NCI-H69 (cell line): ENCODE data around the gene WBP2.
"Not testable (repeated sequence)": the region's sequence is repeated elsewhere in the genome, so short reads cannot be mapped to it uniquely, and the experiment has no call there.

Experiments
- DNase-seq: peaks from one replicate; lab custom pipeline; 2025; lab: John Stamatoyannopoulos, UW

Gene WBP2

DNA sequence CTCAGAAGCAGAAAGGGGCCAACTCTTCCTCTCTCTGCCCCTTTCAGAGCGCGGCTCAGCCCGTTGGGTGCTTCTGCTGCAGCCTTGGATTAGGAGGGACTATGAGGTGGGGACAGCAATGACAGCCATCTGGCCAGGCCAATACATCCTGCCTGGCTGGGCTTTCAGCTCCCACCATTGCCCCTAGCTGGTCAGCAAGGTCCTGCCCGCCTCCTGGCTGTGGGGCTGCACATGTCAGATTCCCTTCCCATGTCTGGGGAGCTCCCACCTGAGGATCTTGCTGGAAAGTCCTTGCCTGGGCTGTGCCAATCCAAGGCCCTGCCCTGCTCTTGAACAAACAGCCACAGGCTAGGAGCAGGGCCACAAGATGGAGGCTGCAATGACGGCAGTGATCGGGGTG lies 33.3 kb upstream of the WBP2 start:
- DNase-seq, result no peak

DNA sequence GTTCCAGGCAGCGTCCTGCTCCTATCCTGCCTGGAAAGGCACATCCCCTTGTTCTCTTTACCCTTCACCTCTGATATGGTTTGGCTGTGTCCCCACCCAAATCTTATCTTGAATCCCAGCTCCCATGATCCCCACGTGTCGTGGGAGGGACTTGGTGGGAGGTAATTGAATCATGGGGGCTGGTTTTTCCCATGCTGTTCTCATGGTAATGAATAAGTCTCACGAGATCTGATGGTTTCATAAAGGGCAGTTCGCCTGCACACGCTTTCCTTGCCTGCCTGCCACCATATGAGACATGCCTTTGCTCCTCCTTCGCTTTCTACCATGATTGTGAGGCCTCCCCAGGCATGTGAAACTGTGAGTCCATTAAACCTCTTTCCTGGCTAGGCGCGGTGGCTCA lies 30.7 kb upstream of the WBP2 start:
- not testable (repeated sequence) for DNase-seq

DNA sequence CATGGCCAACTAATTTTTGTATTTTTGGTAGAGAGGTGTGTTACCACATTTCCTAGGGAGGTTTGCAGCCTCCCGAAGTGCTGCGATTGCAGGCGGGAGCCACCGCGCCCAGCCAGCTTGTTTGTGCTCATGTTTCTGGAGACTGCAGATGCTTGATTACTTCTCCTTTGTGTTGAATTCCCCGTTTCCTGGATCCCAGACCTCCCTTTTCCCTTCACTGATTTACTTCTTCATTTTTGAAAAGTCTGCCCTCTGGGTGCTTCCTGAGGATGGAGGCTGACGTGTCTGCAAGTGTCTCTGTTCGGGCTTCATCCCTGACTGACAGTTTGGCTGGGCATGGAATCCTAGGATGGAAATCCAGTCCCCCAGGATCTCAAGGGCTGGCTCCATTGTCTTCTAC lies 30.3 kb upstream of the WBP2 start:
- DNase-seq, result no peak

DNA sequence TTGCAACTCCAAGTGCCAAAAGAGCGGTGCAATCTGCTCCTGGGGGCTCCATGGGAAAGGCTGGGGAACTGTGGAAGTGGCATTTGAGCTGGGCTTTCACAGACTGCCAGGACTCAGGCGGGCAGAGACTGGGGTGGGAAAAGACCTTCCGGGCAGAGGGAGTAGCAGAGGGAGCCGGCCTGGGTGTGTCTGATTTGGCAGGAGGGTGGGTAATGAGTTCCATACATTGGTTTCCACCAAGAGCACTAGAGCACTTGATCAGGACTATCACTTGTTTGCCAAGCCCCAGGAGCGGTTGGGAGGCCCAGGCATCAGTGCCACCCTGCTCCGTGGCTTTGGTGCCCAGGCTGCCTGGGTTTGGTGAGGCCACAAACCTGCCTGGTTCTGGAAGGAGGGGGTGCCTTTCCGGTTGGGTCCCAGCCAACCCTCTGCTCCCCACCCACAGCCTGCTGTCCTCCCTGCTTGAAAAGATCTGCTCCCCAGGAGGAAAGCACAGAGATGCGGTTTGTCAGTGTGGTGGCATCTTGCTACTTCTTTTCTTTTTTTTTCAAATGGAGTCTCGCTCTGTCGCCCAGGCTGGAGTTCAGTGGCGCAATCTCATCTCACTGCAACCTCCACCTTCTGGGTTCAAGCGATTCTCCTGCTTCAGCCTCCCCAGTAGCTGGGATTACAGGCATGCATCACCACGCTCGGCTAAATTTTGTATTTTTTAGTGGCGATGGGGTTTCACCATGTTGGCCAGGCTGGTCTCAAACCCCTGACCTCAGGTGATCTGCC lies 26.7 kb upstream of the WBP2 start:
- DNase-seq, result no peak

DNA sequence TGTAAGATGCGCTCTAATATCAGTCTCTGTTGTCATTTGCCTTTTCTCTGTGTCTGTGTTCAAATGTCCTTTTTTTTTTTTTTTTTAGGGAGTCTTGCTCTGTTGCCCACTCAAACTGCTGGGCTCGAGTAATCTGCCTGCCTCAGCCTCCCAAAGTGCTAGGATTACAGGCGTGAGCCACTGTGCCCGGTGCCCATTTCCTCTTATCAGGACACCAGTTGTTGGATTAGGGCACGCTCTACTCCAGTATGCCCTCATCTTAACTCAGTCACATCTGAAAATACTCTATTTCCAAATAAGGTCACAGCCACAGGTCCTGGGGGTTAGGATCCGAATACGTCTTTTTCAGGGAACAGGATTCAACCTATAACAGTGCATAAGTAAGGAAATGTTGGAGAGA lies 25.1 kb upstream of the WBP2 start:
- DNase-seq, result no peak

DNA sequence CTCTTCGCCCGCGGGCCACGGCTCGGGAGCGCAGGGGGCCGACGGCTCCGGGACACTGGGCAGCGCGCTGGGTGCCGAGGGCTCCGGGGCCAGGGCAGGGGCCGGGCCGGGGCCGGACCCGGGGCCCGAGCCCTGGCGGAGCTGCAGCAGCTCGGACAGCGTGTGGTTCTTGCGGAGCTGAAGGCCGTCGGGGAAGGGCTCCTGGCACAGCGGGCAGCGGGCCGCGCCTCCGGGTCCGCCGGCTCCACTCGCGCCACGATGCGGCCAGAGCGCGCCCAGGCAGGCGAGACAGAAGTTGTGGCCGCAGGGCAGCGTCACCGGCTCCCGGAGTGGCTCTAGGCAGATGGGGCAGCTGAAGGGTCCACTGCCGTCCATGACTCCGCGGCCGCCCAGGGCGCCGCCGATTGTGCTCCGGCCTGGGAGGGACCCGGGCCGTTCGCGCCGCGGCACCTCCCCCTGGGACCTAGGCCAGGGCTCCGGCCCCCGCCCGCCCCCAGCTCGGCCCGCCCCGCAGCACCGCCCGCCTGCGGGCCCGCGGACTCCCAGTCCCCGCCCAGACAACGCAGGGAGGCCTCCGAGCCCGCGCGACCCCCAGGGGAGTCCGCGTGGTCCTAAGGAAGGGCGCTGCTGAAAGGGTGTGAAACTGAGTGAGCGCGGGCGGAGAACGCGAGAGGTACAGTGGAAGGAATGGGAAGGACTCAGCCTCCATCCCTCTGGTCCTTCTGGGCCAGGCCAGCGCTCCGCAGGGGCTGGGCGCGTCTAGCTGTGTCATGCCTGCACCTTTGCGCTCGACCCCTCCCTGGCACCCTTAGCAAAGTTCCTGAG lies 23.3 kb upstream of the WBP2 start, which contains the start of gene TRIM47:
TSS of gene TRIM47 (minus strand) at position 408 of the 825 bp plus-strand sequence. CDS start at position 375, 33 bp downstream.
- peak; percentile 79 for DNase-seq

DNA sequence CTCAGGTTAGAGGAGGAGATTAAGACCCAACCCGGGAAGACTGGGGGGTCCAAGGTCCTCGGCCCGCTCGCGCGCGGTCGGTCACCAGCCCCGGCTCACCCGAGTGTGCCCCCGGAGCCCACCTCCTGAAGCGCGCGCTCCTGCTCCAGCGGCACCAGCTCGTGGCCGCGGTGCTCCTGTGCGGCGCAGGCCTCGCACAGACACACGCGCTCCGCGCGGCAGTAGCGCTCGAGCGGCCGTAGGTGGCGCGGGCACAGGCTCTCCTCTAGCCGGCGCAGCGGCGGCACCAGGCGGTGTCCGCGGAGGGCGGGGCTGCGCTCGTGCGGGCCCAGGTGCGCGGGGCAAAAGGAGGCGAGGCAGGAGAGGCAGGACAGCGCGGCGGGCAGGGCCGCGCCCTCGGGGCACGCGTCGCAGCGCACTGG lies 22.6 kb upstream of the WBP2 start:
- peak; percentile 88 for DNase-seq

DNA sequence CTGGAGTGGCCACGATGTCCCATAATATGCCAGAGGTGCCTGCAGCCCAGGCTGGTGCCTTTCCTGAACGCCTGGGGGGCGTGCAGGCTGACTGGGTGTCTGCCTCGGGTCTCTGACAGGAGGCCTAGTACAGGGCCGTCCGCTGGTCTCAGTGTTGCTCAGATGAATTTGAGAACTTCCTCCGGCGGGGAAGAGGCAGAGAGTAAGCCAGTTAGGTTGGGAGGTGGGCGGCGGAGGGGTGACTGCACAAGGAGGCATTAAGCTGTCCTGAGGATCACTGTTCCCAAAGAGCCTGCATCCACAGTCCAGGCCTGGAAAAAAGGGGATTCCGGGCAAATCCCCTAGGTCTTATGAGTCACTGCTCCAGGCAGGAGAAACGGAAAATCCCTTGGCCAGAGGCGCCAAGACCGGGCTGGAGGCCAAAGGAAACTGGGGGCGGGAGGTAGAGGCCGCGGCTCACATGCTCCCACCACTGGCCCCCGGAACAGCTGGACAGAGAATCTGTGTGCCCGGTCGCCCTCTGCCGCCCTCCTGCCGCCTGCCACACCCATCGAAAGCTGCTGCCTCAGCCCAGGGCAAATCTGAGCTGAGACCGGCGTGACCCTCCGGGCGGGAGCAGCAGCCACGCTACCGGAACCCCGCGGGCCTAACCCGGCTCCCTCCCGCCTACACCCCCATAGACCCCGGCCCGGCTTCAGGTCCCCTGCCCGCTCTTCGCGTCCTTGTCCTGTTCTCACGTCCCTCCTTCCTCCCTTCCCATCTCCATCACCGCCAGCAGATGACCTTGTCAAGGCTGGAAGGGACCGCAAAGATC lies 22.0 kb upstream of the WBP2 start:
- peak; percentile 70 for DNase-seq

DNA sequence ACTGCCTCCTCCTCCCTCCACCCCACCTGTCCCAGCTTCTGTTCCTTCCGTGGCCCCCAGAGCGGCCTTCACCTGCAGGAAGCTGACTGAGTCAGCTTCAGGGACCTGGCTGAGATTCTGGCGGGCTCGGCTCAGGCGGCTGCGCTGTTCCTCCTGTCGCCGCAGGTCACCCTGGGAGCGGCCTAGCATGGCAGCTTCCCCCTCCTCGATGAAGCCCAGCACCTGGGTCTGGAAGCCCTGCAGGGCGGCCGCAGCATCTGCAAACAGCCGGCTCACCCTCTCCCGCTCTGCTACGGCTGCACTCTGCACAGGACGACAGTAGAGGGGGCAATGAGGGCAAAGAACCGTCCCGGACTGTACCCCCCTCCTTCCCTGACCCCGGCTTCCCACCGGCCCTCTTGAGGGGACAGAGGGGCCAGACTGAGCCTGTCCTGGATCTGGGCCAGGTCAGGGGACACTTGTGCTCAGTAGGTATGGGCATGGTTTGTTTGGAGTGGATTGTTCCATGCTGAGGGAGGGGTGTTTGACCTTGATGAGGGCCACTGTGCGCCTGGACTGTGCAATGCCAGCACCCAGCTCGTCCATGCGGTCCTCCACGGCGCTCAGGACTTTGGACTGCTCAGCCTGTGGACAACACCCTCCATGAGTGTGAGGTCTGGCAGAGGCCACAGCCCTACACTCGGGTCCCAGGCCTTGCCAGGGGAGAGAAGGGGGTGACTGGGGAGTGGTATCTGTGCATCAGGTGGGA lies 21.2 kb upstream of the WBP2 start:
- DNase-seq, result peak; percentile 96

DNA sequence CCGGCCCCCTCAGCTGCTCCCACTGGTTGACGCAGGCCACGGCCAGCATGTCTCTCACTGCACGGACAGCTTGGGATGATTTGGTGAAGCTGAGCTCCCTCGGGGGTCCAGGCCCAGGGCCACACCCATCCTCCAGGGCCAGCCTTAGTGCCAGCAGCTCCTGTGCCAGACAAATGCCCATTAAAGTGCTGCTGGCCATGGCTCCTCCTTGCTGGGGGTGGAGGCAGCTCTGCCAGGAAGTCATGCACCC lies 20.7 kb upstream of the WBP2 start:
- DNase-seq, result no peak

DNA sequence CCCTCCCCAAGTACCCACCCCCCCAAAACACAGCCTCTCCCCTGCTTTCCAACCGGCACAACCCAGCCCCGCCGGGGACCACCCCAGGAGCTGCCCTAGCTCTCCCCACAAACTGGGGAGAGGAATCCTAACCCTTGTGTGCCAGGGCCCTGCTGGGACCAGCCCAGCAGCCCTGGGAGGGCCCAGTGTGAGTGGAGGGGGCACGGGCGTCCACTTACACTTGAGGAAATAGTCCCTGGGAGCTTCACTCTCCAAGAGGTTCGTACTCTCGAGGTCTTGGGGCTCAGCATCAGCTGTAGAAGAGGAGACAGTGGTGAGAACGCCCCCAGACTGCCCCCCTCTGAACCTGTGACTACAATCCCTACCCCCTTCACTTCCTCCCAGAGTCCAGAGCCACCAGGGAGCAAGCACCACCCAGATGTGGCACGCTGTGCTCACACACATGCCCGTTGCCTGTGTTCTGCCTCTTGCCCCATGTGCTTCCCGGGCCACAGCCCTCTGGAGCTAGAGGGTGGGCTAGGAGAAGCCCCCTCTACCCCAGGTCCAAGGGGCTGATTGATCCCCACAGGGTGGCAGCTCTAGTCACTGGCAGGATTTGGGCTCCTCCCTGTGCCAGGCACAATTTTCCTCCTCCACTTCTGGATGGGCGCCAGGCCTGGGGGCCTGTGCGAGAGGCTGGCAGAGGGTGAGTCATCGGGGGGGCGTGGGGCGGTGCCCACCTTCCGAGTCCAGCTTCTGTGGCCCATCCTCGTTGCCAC lies 20.2 kb upstream of the WBP2 start:
- DNase-seq, result no peak

DNA sequence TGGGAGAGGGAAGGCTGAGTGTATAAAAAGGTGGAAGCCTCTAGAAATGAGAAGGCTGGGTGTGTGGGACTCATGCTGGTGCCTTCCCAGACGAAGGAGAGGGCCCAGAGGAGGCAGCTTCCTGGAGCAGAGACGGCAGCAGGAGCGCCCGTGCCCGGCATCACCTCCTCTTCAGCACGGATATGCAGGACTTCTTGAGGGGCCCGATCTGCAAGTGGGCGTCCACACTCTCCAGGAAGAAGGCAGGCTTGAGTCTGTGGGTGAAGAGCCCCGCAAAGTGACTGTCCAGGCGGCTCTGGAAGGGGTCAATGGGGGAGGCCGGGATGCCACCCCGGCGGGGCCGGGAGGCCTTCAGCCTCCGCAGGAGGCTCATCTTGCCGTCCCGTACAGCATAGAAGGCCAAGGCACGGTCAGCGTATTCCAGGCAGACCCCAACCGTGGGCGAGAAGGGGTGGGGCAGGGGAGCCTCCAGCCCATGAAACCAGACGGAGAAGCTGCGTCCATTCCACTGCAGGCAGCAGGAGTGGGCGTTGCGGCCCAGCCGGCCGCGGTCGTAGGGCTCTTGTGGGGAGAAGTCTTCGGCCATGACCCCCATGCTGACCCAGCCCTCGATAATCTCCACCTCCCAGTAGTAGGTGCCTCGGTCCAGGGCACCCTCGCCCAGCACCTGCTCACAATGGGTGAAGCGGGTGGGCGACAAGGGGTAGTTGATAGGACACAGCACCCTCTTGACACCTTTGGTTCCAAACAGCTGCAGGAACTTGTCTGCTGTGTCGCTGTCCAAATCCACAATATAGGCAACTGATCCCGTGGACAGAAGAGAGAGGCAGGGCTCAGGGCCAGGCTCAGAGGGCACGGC lies 19.4 kb upstream of the WBP2 start:
- no peak for DNase-seq

DNA sequence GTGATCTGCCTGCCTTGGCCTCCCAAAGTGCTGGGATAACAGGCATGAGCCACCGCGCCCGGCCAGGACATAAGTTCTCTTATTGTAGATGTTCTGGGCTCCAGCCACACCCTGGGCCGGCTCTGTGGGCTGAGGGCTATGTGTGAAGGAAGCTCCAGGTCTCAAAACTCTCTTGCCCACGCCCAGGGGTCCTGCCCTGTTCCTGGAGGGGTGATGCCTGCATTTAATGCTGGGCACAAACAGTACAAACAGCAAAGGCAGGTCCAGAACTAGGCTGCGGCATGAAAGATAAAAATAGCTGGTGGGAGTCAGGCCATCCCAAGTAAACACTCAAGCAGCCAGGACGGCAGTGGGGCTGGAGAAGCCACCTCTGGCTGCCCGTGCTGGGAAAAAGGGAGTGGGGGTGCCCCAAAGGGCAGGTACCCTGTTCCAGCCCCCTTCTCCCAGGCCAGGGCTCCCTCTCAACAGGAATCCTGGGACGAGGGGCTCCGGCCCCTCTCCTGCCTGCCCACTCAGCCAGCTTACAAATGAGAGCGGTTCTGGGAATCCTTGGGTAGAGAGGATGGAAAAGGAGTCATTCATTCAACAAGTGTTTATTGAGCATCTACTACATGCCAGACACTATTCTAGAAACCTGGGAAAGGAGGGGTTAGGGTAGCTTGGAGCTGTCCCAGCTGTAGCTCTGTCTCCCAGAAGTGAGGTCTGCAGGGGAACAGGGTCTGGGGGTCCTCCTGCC lies 18.6 kb upstream of the WBP2 start:
- DNase-seq, result no peak

DNA sequence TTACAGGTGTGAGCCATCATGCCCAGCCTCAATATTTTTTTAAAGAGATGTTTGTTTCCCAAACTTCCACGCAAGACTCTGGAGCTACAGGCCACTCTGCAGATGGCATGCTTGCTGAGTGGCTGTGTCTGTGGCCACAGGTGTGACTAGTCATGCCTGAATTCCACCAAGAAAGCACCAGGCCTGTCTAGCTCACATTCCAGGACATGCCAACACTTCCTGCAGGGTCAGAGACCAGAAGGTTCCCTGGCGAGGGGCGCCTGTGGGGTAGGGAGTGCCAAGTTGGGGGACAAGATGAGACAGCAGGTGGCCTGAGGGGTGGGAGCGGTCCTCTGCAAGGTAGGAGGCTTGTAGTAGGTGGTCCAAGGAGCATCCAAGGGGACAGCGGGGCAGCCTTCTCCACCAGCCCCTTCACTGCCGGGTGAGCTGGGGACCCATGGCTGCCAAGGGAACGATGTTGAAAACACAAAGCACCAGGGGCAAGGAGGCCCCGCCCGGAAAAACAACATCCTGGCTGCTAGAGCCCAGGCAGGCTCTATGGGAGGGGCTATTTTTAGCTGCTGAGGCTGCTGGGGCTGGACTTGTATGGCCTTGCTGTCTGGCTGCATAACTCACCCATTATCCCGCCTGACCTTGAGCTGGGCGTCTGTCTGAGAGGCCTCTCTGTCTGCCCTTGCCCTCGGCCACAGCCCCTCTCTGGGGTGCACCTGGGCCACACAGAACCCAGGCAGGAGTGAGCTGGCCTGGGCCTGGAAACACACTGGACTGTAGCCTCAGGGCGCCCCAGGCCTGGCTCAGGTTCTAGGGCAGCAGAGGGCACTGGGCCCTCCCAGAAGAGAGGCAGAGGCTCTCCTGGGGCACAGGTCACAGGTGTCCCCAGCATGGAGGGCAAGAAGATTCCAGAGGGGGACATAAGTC lies 17.6 kb upstream of the WBP2 start:
- DNase-seq, result peak; percentile 61

DNA sequence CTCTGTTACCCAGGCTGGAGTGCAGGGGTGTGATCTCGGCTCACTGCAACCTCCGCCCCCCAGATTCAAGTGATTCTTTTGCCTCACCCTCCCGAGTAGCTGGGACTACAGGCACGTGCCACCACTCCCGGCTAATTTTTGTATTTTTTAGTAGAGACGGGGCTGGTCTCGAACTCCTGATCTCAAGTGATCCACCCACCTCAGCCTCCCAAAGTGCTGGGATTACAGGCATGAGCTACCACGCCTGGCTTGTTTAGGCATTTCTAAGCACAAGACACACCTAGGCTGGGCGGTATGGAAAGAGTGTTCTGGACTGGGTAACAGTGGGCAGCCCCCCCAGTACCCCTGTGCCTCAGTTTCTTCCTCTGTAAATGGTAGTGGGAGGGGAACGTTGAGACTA lies 15.1 kb upstream of the WBP2 start:
- DNase-seq, result not testable (repeated sequence)

DNA sequence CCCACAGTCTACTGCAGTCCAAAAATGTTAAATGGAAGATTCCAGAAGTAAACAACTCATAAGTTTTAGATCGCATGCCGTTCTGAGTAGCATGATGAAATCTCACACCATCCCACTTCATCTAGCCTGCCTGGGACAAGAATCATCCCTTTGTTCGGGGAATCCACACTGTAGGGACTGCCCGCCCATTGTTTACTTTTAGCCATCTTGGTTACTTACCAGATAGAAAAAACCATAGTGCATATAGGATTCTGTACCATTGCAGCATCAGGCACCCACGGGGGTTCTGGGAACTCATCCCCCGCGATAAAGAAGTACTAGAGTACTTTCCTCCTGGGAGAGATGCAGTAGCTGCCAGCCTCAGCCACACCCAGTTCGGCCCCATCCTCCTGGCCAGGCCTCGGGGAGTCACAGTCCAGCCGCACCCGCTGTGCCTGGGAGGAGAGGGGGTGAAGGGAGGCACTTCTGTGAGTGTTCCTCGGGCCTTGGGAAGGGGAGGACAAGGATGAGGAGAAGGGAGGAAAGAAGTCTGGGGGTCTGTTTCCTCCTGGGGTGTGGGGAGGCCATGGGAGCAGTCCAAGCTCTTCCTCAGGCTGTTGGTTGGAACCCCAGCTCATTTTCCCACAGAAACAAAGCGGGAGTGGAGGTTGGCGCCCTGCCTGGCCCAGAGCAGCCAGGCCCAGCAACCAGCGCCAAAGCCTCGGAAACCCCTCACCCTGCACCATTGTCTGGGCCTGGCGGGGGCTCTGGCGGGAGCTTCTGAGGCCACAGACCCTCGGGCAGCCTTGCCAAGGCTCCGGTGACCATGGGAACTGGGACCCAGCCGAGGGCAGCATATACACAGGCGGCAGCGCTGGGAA lies 14.4 kb upstream of the WBP2 start:
- DNase-seq, result peak; percentile 40

DNA sequence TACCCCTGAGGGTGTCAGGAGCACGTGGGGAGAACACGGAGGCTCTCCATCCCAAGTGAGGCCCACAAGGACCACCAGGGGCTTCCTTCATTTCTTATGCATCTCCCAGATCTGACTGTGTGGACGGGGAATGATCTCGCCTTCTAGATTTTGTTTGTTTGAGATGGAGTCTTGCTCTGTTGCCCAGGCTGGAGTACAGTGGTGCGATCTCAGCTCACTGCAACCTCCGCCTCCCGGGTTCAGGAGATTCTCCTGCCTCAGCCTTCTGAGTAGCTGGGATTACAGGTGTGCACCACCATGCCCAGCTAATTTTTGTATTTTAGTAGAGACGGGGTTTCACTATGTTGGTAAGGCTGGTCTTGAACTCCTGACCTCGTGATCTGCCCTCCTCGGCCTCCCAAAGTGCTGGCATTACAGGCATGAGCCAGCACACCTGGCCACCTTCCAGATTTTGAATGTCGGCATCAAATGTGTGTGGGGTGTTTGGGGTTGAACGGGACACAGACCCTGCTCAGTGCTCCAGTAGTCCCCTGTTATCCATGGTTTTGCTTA lies 13.7 kb upstream of the WBP2 start:
- not testable (repeated sequence) for DNase-seq
